ENCODE data around the gene CCDC158. TPM values are rescaled to one million over a fixed set of nuclear protein-coding genes. Genes with fewer than 3 reads are reported as not detected.

CCDC158 gene
- polyA plus RNA-seq, 1 of the 3 experiments (the other 2 are of a cell fraction), result not detected

DNA sequence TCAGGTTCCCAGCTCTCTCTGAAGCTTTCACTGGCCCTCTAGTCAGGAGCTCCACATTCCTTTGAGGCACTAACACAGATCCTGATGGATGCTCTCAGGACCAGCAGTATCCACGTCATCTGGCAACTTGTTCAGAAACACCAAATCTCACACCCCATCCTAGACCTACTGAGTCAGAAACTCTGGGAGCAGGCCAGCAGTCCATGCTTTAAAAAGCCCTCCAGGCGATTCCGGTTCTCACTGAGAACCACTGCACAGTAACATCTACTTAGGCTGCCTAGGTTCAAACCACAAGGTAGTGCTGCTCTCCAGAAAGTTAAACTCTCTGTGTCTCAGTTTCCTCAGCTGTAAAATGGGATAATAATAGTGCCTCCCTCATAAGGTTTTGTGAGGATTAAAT lies 55.3 kb downstream of the CCDC158 start:
- Histone ChIP-seq H3K4me2 (no peak overlapping the region), H2AFZ (ENCODE audit: low read depth) (no peak overlapping the region), H3K4me3 (ENCODE audit: low read depth in 2 of 2, low read length in 1 of 2) (no peak overlapping the region), H3K9me3 (no peaks in the 10 kb centered on the region), H3K9ac (no peak overlapping the region), H4K20me1 (ENCODE audit: insufficient read depth) (no peaks in the 10 kb centered on the region), H3K4me1 (ENCODE audit: control insufficient read depth in 1 of 2, insufficient read depth in 2 of 2, low read depth in 1 of 2, low read length in 1 of 2) (peaks cover 0 to 11% of the 10 kb centered on the region in 2 experiments; a peak in 1 of 4 replicates), H3K27ac (ENCODE audit: low read depth in 2 of 2, low read length in 1 of 2) (no peak overlapping the region), H3K36me3 (replicated peaks in 1 of 2; ENCODE audit: control insufficient read depth in 1 of 2, insufficient read depth in 2 of 2, low read length in 1 of 2) (no peaks in the 10 kb centered on the region), H3K9me2 (no peaks in the 10 kb centered on the region), H3F3A (replicated peaks; ENCODE audit: insufficient read depth) (no peaks in the 10 kb centered on the region), H3K27me3 (ENCODE audit: insufficient read depth) (no peaks in the 10 kb centered on the region; the same call in 1 of the 2 replicates), H3K79me2 (ENCODE audit: insufficient read depth) (no peaks in the 10 kb centered on the region)
- WGBS (ENCODE audit: low lambda C conversion rate), result 58% methylated on average over 3 of the region's 3 CpGs
- ChIA-PET POLR2A (no interaction called here), CTCF (interaction anchor here (1.0 to 1.6 kb wide), 3 partner anchors 10 to 186 kb away, joined by 3 to 18 read pairs (median 5); no protein-coding TSS in a partner anchor)
- DNase-seq, result no peak
- TF ChIP-seq ZBTB33 (IDR thresholded peaks at IDR 0.05; ENCODE audit: borderline replicate concordance, low read depth) (no peak), SIN3A (IDR thresholded peaks at IDR 0.05; ENCODE audit: borderline replicate concordance, low read depth, low read length) (no peak), PBX3 (IDR thresholded peaks at IDR 0.05) (no peak), FOXM1 (IDR thresholded peaks at IDR 0.05; ENCODE audit: low read depth) (no peak), MAX (IDR thresholded peaks at IDR 0.05; ENCODE audit: low read depth) (no peak), SMC3 (IDR thresholded peaks at IDR 0.05; ENCODE audit: low read depth, low read length) (no peak), RCOR1 (IDR thresholded peaks at IDR 0.05; ENCODE audit: low read length) (no peak), MEF2A (IDR thresholded peaks at IDR 0.05; ENCODE audit: borderline replicate concordance, low read depth) (no peak), JUND (IDR thresholded peaks at IDR 0.05) (no peak)
- TF ChIP-seq, protein P1, sequence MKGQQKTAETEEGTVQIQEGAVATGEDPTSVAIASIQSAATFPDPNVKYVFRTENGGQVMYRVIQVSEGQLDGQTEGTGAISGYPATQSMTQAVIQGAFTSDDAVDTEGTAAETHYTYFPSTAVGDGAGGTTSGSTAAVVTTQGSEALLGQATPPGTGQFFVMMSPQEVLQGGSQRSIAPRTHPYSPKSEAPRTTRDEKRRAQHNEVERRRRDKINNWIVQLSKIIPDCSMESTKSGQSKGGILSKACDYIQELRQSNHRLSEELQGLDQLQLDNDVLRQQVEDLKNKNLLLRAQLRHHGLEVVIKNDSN (IDR thresholded peaks at IDR 0.05; ENCODE audit: borderline replicate concordance, low read depth), result no peak
- TF ChIP-seq, protein P2, sequence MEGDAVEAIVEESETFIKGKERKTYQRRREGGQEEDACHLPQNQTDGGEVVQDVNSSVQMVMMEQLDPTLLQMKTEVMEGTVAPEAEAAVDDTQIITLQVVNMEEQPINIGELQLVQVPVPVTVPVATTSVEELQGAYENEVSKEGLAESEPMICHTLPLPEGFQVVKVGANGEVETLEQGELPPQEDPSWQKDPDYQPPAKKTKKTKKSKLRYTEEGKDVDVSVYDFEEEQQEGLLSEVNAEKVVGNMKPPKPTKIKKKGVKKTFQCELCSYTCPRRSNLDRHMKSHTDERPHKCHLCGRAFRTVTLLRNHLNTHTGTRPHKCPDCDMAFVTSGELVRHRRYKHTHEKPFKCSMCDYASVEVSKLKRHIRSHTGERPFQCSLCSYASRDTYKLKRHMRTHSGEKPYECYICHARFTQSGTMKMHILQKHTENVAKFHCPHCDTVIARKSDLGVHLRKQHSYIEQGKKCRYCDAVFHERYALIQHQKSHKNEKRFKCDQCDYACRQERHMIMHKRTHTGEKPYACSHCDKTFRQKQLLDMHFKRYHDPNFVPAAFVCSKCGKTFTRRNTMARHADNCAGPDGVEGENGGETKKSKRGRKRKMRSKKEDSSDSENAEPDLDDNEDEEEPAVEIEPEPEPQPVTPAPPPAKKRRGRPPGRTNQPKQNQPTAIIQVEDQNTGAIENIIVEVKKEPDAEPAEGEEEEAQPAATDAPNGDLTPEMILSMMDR (IDR thresholded peaks at IDR 0.05), result no peak
